ENCODE measurements around the gene ORMDL2.

GRCh38 chr12:55777856-55778255 lies 40.0 kb upstream of the ORMDL2 start:
- TF ChIP-seq POLR2A (IDR thresholded peaks at IDR 0.05) (no peak), CTCF (IDR thresholded peaks at IDR 0.05) (no peak)
